HL-60 (cell line): ENCODE results near the gene COPZ1.

Experiments used
- DNase-seq, 2 experiments: peaks; one replicate each; pipeline ENCODE4 v3.0.0-alpha.2; 2010 to 2020; ENCODE audit warnings: low read depth in 1 of 2, low spot score in 1 of 2
- H3K27ac ChIP-seq: fragments of 250-450 bp; sonication (Bioruptor Pico); replicated peaks from 2 replicates; pipeline ENCODE4 v1.5.1; 2020; ENCODE audit warnings: mild to moderate bottlenecking, moderate library complexity
- H3K27me3 ChIP-seq: fragments of 250-450 bp; sonication (Bioruptor Pico); 2 replicates; pipeline ENCODE4 v1.5.1; 2021; ENCODE audit warnings: mild to moderate bottlenecking, moderate library complexity; ENCODE audit not compliant: insufficient read depth, poor library complexity, severe bottlenecking
- H3K4me3 ChIP-seq: replicated peaks from 2 replicates; pipeline ENCODE4 v1.5.1; 2011; ENCODE audit warnings: mild to moderate bottlenecking, control low read depth, low read length; ENCODE audit not compliant: insufficient read depth
- GABPA ChIP-seq: IDR thresholded peaks from 2 replicates; pipeline ENCODE4 v1.6.1; 2012; ENCODE audit warnings: low read depth
- POLR2AphosphoS5 ChIP-seq: IDR thresholded peaks from 2 replicates; pipeline ENCODE4 v1.6.1; 2012; ENCODE audit warnings: low read depth
- SPI1 ChIP-seq: IDR thresholded peaks from 2 replicates; pipeline ENCODE4 v1.6.1; 2012; ENCODE audit warnings: low read depth, mild to moderate bottlenecking, borderline replicate concordance
- TF ChIP-seq, protein P1 (sequence below): IDR thresholded peaks from 2 replicates; pipeline ENCODE4 v1.6.1; 2012; ENCODE audit warnings: low read depth; ENCODE audit not compliant: insufficient replicate concordance
- TF ChIP-seq, protein P2 (sequence below): IDR thresholded peaks from one replicate; pipeline ENCODE4 v1.5.1; 2011; ENCODE audit warnings: low read length, control low read depth, inconsistent platforms; ENCODE audit not compliant: insufficient read depth

Gene COPZ1

DNA sequence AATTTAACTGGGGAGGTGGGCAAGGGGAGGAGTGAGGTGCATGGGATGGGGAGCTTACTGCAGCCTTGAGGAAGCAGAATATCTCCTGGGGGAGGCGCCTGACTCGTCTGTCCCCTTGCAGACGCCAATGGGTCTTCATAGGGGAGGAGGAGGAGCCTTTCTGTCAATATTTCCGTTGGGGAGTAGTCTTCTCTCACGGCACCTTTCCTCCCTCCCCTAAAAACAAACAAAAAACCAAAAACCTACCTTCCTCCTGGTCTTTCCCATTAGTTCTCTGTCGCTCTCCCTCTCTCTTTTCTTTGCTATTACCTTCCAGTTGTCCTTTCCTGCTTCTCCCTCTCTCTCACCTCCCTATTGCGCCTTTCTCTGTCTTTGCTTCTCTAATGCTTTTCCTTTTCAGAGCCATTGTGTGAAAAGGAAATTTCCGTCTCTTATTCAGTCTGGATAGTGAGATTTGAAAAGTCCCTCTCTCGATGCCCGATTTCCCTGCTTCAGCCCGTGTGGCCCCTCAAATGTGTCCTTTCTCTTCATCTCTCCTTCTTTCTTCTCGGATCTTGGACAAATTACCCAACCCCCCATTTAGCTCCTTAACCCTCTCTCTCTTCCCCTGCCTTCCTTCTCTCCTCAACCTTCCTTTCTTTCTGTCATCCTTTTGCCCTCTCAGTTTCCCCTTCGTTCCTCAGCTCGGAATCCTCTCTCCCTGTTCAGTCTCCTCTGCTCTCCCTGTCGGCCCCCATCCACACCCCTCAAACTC lies 33.4 kb downstream of the COPZ1 start:
- Histone ChIP-seq H3K27me3 (no peaks in the 10 kb centered on the region), H3K4me3 (peak overlapping the region; percentile 65), H3K27ac (no peak overlapping the region)
- TF ChIP-seq, protein P1, sequence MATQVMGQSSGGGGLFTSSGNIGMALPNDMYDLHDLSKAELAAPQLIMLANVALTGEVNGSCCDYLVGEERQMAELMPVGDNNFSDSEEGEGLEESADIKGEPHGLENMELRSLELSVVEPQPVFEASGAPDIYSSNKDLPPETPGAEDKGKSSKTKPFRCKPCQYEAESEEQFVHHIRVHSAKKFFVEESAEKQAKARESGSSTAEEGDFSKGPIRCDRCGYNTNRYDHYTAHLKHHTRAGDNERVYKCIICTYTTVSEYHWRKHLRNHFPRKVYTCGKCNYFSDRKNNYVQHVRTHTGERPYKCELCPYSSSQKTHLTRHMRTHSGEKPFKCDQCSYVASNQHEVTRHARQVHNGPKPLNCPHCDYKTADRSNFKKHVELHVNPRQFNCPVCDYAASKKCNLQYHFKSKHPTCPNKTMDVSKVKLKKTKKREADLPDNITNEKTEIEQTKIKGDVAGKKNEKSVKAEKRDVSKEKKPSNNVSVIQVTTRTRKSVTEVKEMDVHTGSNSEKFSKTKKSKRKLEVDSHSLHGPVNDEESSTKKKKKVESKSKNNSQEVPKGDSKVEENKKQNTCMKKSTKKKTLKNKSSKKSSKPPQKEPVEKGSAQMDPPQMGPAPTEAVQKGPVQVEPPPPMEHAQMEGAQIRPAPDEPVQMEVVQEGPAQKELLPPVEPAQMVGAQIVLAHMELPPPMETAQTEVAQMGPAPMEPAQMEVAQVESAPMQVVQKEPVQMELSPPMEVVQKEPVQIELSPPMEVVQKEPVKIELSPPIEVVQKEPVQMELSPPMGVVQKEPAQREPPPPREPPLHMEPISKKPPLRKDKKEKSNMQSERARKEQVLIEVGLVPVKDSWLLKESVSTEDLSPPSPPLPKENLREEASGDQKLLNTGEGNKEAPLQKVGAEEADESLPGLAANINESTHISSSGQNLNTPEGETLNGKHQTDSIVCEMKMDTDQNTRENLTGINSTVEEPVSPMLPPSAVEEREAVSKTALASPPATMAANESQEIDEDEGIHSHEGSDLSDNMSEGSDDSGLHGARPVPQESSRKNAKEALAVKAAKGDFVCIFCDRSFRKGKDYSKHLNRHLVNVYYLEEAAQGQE, result no peak
- TF ChIP-seq, protein P2, sequence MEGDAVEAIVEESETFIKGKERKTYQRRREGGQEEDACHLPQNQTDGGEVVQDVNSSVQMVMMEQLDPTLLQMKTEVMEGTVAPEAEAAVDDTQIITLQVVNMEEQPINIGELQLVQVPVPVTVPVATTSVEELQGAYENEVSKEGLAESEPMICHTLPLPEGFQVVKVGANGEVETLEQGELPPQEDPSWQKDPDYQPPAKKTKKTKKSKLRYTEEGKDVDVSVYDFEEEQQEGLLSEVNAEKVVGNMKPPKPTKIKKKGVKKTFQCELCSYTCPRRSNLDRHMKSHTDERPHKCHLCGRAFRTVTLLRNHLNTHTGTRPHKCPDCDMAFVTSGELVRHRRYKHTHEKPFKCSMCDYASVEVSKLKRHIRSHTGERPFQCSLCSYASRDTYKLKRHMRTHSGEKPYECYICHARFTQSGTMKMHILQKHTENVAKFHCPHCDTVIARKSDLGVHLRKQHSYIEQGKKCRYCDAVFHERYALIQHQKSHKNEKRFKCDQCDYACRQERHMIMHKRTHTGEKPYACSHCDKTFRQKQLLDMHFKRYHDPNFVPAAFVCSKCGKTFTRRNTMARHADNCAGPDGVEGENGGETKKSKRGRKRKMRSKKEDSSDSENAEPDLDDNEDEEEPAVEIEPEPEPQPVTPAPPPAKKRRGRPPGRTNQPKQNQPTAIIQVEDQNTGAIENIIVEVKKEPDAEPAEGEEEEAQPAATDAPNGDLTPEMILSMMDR, result no peak
- no peak for DNase-seq

DNA sequence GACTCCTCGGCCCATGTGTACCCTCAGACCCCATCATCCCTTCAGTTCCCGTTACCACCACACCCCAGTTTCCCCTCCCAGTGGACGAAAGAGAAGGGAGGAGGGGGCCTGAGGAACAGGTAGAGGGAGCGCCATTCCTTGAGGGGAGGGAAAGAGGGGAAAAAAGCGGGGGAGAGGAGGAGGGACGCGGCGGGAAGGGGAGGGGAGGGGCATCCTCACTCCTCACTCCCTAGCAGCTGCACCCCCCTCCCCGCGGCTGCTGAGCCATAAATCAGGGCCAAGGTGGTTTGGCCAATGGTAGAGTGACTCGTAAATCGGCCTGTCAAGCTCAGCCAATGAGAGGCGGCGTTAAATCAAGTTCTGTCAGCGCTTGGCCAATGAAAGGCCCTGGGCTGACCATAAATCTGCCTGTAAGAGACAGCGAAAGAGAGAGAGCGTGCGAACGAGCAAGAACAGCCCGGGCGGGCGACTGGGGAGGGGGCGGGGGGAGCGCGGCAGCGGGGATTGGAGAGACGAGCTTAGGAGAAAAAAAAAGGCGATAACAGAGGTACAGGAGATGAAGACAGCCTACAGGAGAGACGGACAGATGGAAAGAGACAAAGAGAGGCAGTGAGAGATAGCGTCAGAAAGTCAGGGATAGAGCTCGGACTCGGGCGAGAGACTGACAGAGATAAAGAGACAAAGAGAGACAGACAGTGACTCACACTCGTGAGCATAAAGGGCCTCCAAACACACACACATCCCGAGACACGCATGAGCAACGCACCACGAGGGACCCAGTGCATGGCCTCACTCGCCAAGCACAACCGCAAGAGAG lies 34.2 kb downstream of the COPZ1 start:
- Histone ChIP-seq H3K27me3 (no peaks in the 10 kb centered on the region), H3K27ac (peak overlapping the region; percentile 46), H3K4me3 (peak overlapping the region; percentile 65)
- peak; percentile 97 to 98 for DNase-seq
- TF ChIP-seq POLR2AphosphoS5, result peak; percentile 38; the same call in 1 of the 2 replicates
- TF ChIP-seq GABPA, result no peak

DNA sequence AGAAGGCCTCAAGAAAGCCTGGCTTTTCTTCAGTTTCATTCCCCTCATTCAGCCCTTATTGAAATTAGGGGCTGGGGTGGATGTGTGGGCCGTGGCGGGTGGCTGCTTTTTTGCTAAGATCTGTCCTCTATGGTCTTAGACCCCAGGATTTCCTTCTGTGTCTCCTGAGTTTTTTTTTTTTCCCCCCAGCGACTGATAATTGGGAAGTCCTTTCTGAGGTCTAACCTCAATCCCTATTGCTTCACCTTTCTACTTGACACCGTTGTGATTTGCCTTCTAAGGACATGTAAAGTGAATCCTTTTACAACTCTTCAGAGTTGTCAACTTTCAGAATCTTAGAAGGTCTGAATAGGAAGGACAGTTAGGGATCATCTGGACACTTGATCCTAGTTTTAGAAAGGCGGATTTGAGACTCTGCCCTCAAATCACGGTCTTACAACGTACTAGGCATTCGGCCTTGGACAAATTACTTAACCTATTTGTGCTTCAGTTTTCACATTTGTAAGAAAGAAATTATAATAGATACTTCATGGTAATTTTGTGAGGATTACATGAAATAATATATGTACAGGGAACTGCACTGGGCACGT lies 34.9 kb downstream of the COPZ1 start:
- no peak for DNase-seq
- Histone ChIP-seq H3K27ac (peak overlapping the region; percentile 46), H3K27me3 (no peaks in the 10 kb centered on the region), H3K4me3 (peak overlapping the region; percentile 65)
- TF ChIP-seq POLR2AphosphoS5 (no peak), GABPA (no peak), SPI1 (no peak)
- TF ChIP-seq, protein P2, result no peak
- TF ChIP-seq, protein P1, result no peak

DNA sequence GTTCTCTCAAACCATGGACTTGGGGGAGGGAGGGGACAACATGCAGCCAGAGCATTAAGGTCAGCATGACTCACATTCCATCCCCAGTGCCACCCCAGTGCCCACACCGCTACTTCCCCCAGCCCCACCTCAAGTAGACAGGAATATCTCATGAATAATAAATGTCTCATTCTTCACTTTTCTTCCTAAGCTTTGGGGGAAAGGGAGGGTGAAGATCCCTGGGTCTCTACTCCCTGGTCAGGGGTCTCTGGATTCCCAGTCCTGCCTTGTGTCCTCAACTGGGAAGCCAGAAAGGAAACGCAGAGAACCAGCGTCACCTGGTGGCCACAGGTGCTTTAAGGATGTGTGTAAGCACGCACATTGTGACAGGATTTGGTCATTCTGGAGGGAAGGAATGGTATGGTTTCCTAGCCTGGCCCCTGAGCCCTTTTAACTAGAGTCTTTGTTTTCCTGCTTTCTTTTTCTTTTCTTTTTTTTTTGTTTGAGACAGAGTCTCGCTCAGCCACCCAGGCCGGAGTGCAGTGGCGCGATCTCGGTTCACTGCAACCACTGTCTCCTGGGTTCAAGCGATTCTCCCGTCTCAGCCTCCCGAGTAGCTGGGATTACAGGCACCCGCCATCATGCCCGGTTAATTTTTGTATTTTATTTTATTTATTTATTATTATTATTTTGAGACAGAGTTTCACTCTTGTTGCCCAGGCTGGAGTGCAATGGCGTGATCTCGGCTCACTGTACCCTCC lies 36.0 kb downstream of the COPZ1 start:
- Histone ChIP-seq H3K27me3 (no peaks in the 10 kb centered on the region), H3K4me3 (no peak overlapping the region), H3K27ac (no peak overlapping the region)
- TF ChIP-seq, protein P2, result peak; percentile 61
- no peak for TF ChIP-seq POLR2AphosphoS5
- DNase-seq, result peak in 1 of 2 experiments; percentile 72
